NCI-H1048 (cell line): Measurements from ENCODE around the gene DCAF10.
"Not testable (repeated sequence)": the region's sequence is repeated elsewhere in the genome, so short reads cannot be mapped to it uniquely, and the experiment has no call there.

Experiments
- DNase-seq: peaks from one replicate; lab custom pipeline; 2025; lab: John Stamatoyannopoulos, UW

The DCAF10 gene

GRCh38 chr9:37800631-37801286 lies at the start of gene DCAF10:
Gene DCAF10, plus strand, starts transcription at chr9:37800797. Its CDS starts 70 bp downstream, at chr9:37800867.
- DNase-seq, result peak; percentile 32

GRCh38 chr9:37751186-37751585 lies 49.4 kb upstream of the DCAF10 start:
- no peak for DNase-seq

- not testable (repeated sequence) for DNase-seq
Measured at GRCh38 chr9:37751704-37752103, 48.9 kb upstream of the DCAF10 start.

GRCh38 chr9:37752112-37752511 lies 48.5 kb upstream of the DCAF10 start:
- not testable (repeated sequence) for DNase-seq

GRCh38 chr9:37752642-37753488 lies 47.7 kb upstream of the DCAF10 start:
- no peak for DNase-seq

GRCh38 chr9:37753489-37754190 lies 47.0 kb upstream of the DCAF10 start, which contains the start of gene TRMT10B:
Gene TRMT10B, plus strand, starts transcription at chr9:37753805. Its CDS starts 8,127 bp downstream, at chr9:37761932.
- DNase-seq, result peak; percentile 36

- DNase-seq, result no peak
Measured at GRCh38 chr9:37758747-37759146, 41.9 kb upstream of the DCAF10 start.

- DNase-seq, result no peak
Measured at GRCh38 chr9:37760416-37761161, 40.0 kb upstream of the DCAF10 start.

- no peak for DNase-seq
Measured at GRCh38 chr9:37761511-37761910, 39.1 kb upstream of the DCAF10 start.

GRCh38 chr9:37765263-37765662 lies 35.3 kb upstream of the DCAF10 start:
- not testable (repeated sequence) for DNase-seq

GRCh38 chr9:37769306-37769705 lies 31.3 kb upstream of the DCAF10 start:
- DNase-seq, result no peak

- DNase-seq, result no peak
Measured at GRCh38 chr9:37769995-37770394, 30.6 kb upstream of the DCAF10 start.

GRCh38 chr9:37775216-37775919 lies 25.2 kb upstream of the DCAF10 start:
- DNase-seq, result no peak

- DNase-seq, result no peak
Measured at GRCh38 chr9:37776328-37776727, 24.3 kb upstream of the DCAF10 start.

- DNase-seq, result no peak
Measured at GRCh38 chr9:37778534-37778933, 22.1 kb upstream of the DCAF10 start.

GRCh38 chr9:37784291-37784615 lies 16.3 kb upstream of the DCAF10 start:
- no peak for DNase-seq

GRCh38 chr9:37784616-37785483 lies 15.7 kb upstream of the DCAF10 start, which contains the start of gene EXOSC3:
Gene EXOSC3, minus strand, starts transcription at chr9:37785064. Its CDS starts 20 bp downstream, at chr9:37785044.
- DNase-seq, result peak; percentile 43

- DNase-seq, result no peak
Measured at GRCh38 chr9:37787059-37787458, 13.5 kb upstream of the DCAF10 start.

- DNase-seq, result no peak
Measured at GRCh38 chr9:37788332-37788731, 12.3 kb upstream of the DCAF10 start.

- no peak for DNase-seq
Measured at GRCh38 chr9:37790096-37790495, 10.5 kb upstream of the DCAF10 start.
